ENCODE measurements around the gene RBMS2. TPM values are rescaled to one million over a fixed set of nuclear protein-coding genes. Genes with fewer than 3 reads are reported as not detected.

The RBMS2 gene
- total RNA-seq, 4 donors from 2014 or later, result 4.1 to 11.0 (median 5.4) TPM

DNA sequence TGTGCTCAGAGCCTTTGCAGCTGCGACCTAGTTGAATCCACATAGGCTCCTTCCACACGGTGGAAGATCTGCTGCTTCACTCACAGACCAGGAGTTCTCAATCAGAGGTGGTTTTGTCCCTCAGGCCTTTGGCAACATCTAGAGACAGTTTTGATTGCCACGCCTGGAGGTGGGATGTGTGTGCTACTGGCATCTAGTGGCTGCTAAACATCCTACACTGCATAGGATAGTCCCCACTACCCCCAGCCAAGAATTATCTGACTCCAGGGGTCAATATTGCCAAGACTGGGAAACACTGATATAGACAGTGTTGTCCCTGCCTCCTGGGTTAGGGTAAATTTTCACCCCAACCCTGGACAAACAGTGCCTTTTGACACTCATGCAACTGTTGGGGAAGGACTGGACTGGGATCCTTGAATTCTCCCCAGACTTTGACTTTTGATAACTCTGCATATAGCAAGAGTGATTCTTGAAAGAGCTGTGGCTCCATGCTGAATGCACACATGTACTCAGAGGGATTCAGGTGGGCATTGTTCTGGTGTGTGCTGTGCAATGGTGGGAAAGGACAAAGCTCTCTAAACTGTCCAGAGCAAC lies 68.7 kb downstream of the RBMS2 start:
- intact Hi-C loops (cut with DNase I; ENCODE audit: low total_unique reads) (loop anchor here (5.0 kb wide), 1 partner anchor 78 kb away; no protein-coding TSS in a partner anchor), in situ Hi-C loops (cut with MboI; ENCODE audit: low sequenced_read_pairs in 4 of 4) (no loop called here)
- H3K36me3 ChIP-seq, result peaks cover 0 to 15% of the 10 kb centered on the region in 2 donors
- H3K27ac ChIP-seq, result no peak overlapping the region
- DNase-seq, result peak in 1 of 2 donors; percentile 8
- no peaks in the 10 kb centered on the region for H3K9me3 ChIP-seq
- no peaks in the 10 kb centered on the region for H3K4me1 ChIP-seq
- no peak for ATAC-seq
- H3K4me3 ChIP-seq, result no peak overlapping the region
- no peaks in the 10 kb centered on the region for H3K27me3 ChIP-seq
- TF ChIP-seq, protein P1, sequence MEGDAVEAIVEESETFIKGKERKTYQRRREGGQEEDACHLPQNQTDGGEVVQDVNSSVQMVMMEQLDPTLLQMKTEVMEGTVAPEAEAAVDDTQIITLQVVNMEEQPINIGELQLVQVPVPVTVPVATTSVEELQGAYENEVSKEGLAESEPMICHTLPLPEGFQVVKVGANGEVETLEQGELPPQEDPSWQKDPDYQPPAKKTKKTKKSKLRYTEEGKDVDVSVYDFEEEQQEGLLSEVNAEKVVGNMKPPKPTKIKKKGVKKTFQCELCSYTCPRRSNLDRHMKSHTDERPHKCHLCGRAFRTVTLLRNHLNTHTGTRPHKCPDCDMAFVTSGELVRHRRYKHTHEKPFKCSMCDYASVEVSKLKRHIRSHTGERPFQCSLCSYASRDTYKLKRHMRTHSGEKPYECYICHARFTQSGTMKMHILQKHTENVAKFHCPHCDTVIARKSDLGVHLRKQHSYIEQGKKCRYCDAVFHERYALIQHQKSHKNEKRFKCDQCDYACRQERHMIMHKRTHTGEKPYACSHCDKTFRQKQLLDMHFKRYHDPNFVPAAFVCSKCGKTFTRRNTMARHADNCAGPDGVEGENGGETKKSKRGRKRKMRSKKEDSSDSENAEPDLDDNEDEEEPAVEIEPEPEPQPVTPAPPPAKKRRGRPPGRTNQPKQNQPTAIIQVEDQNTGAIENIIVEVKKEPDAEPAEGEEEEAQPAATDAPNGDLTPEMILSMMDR (IDR thresholded peaks at IDR 0.05 in 4 of 5, conservative IDR thresholded peaks at IDR 0.05 in 1 of 5), result no peak
- TF ChIP-seq POLR2A (IDR thresholded peaks at IDR 0.05), result no peak

DNA sequence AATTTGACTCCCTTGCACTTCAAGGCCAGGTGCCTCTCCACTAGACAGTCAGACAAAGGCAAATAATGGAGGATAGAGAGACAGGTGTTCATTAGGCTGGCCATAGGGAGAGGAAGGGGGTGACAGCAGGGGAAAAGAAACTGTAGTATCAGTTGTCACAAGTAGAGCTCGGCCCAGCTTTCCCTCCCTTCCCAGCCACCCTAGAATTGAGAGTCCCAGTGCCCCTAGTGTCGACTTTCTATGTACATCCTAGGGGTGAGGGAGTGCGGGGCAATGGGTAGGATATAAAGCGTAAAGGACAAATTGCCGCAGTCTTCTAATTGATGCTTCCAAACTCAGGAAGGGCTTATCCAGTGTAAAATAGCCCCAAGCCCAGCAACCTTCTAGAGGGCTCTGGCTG lies 69.5 kb downstream of the RBMS2 start:
- ATAC-seq (no peak), DNase-seq (no peak)
- no peaks in the 10 kb centered on the region for H3K27me3 ChIP-seq
- H3K9me3 ChIP-seq, result no peaks in the 10 kb centered on the region
- H3K36me3 ChIP-seq, result peaks cover 0 to 17% of the 10 kb centered on the region in 2 donors
- no peaks in the 10 kb centered on the region for H3K4me1 ChIP-seq
- TF ChIP-seq, protein P1 (IDR thresholded peaks at IDR 0.05 in 4 of 5, conservative IDR thresholded peaks at IDR 0.05 in 1 of 5), result no peak
- no peak for TF ChIP-seq POLR2A (IDR thresholded peaks at IDR 0.05)
- no peak overlapping the region for H3K27ac ChIP-seq
- H3K4me3 ChIP-seq, result no peak overlapping the region
- in situ Hi-C loops (cut with MboI; ENCODE audit: low sequenced_read_pairs in 4 of 4) (no loop called here), intact Hi-C loops (cut with DNase I; ENCODE audit: low total_unique reads) (loop anchor here (5.0 kb wide), 1 partner anchor 79 kb away; no protein-coding TSS in a partner anchor)

DNA sequence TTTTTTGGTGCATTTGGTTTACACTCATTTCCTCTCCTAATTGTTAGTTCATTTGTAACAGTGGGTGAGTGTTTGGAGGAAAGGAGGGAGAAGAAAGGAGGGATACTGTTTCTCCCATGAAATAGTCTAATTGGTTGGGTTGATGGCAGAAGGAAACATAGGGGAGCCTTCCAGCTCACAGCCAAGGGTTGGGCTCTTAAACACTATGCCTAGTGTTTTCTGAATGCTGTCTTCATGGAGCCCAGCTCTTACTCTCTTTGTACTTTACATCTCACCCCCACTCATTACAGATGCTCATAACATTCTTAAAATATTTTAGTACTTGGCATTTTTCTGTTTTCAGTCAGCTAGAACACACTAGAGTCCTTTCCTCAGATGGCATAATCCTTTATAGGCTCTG lies 70.3 kb downstream of the RBMS2 start:
- no peaks in the 10 kb centered on the region for H3K4me1 ChIP-seq
- H3K27me3 ChIP-seq, result no peaks in the 10 kb centered on the region
- no peak for ATAC-seq
- TF ChIP-seq, protein P1 (IDR thresholded peaks at IDR 0.05 in 4 of 5, conservative IDR thresholded peaks at IDR 0.05 in 1 of 5), result no peak
- TF ChIP-seq POLR2A (IDR thresholded peaks at IDR 0.05), result no peak
- H3K4me3 ChIP-seq, result no peak overlapping the region
- no peak overlapping the region for H3K27ac ChIP-seq
- no peaks in the 10 kb centered on the region for H3K9me3 ChIP-seq
- H3K36me3 ChIP-seq, result peaks cover 0 to 23% of the 10 kb centered on the region in 2 donors
- in situ Hi-C loops (cut with MboI; ENCODE audit: low sequenced_read_pairs in 4 of 4), result no loop called here
- intact Hi-C loops (cut with DNase I; ENCODE audit: low total_unique reads), result loop anchor here (5.0 kb wide), 1 partner anchor 80 kb away; no protein-coding TSS in a partner anchor
- DNase-seq, result no peak

DNA sequence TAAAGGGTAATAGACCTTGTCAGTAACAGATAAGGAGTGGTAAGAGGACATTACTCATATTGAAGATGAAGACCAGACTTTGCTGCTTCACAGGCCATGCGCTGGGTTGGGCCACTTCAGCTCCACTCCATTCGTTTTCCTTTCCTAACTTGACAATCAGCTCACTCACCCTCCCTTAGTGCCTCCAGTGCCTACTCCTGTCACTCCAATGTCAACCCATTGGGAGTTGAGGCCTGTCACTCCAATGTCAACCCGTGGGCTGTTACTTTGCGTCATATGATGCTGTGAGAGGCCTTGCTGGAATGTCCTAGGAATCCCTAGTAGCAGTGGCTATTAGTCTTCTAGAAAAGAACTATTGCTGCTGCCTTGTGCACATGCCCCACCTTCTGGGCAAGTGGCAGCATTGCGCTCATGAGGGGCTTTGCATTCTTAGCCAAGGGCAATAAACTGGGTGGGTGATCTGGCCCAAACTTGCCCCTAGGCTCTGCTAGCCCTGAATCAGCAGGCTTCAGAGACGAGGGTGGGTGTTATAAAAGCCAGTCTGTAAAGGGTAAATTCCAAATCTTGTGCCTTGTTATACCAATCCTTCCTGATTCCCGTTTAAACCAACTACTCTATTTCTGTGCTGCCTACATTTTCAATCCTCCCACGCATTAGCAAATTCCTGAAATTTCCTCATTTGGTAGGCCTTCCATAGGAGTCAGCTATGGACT lies 72.4 kb downstream of the RBMS2 start:
- ATAC-seq (peak; percentile 17 to 52), DNase-seq (peak in 1 of 2 donors; percentile 26)
- no peak overlapping the region for H3K4me3 ChIP-seq
- no peaks in the 10 kb centered on the region for H3K9me3 ChIP-seq
- peaks cover 3 to 29% of the 10 kb centered on the region in 2 donors for H3K36me3 ChIP-seq
- intact Hi-C loops (cut with DNase I; ENCODE audit: low total_unique reads), result loop anchor here (5.0 kb wide), 1 partner anchor 82 kb away; no protein-coding TSS in a partner anchor
- no peaks in the 10 kb centered on the region for H3K4me1 ChIP-seq
- peak overlapping the region in 3 of 4 donors; percentile 6 to 30 (median 16) for H3K27ac ChIP-seq
- no peak for TF ChIP-seq POLR2A (IDR thresholded peaks at IDR 0.05)
- TF ChIP-seq, protein P1 (IDR thresholded peaks at IDR 0.05 in 4 of 5, conservative IDR thresholded peaks at IDR 0.05 in 1 of 5), result peak; percentile 42 to 71 (median 61)
- no peaks in the 10 kb centered on the region for H3K27me3 ChIP-seq
- in situ Hi-C loops (cut with MboI; ENCODE audit: low sequenced_read_pairs in 4 of 4), result no loop called here
